Karpas-422 (cell line): ENCODE measurements around the gene NTN3. TPM values are rescaled to one million over a fixed set of nuclear protein-coding genes. Genes with fewer than 3 reads are reported as not detected.
A peak's percentile ranks its signal among the peaks of the same experiment; 100 is the strongest.
"Not testable (repeated sequence)": the region's sequence is repeated elsewhere in the genome, so short reads cannot be mapped to it uniquely, and the experiment has no call there.

Experiments
- DNase-seq: peaks from one replicate; pipeline ENCODE4 v3.0.0-alpha.2; 2015
- H2AFZ ChIP-seq: fragments of 200-600 bp; sonication (generic); 2 replicates; pipeline ENCODE4 v1.6.1; 2014; ENCODE audit warnings: antibody characterized with exemption, low read length, mixed read lengths
- H3K27ac ChIP-seq: fragments of 200-600 bp; sonication (generic); 2 replicates; pipeline ENCODE4 v1.5.1; 2014; ENCODE audit warnings: mild to moderate bottlenecking, low read length, moderate library complexity
- H3K27me3 ChIP-seq: fragments of 200-600 bp; sonication (generic); 2 replicates; pipeline ENCODE4 v1.6.1; 2014; ENCODE audit warnings: low read length, mixed read lengths
- H3K36me3 ChIP-seq: fragments of 200-600 bp; sonication (generic); 2 replicates; pipeline ENCODE4 v1.6.1; 2014; ENCODE audit warnings: low read length, mixed read lengths; ENCODE audit not compliant: insufficient read depth
- H3K4me1 ChIP-seq: fragments of 200-600 bp; sonication (generic); 2 replicates; pipeline ENCODE4 v1.6.1; 2014; ENCODE audit warnings: mild to moderate bottlenecking, low read length, mixed read lengths
- H3K4me2 ChIP-seq: fragments of 200-600 bp; sonication (generic); 2 replicates; pipeline ENCODE4 v1.6.1; 2014; ENCODE audit warnings: low read length, low read depth, mild to moderate bottlenecking; ENCODE audit not compliant: poor library complexity, severe bottlenecking
- H3K4me3 ChIP-seq: fragments of 200-600 bp; sonication (generic); 2 replicates; pipeline ENCODE4 v1.5.1; 2014; ENCODE audit warnings: mild to moderate bottlenecking, antibody characterized with exemption, low read length, mixed read lengths
- H3K79me2 ChIP-seq: fragments of 200-600 bp; sonication (generic); 2 replicates; pipeline ENCODE4 v1.6.1; 2014; ENCODE audit warnings: mild to moderate bottlenecking, low read length, mixed read lengths
- H3K9ac ChIP-seq: fragments of 200-600 bp; sonication (generic); 2 replicates; pipeline ENCODE4 v1.6.0; 2014; ENCODE audit warnings: low read length
- H3K9me2 ChIP-seq: fragments of 200-600 bp; sonication (generic), shearing (Covaris generic); replicated peaks from 2 replicates; pipeline ENCODE4 v1.6.0; 2014; ENCODE audit warnings: mild to moderate bottlenecking, low read length, moderate library complexity; ENCODE audit not compliant: insufficient read depth
- H3K9me3 ChIP-seq: fragments of 300-700, 200-600 bp; sonication (generic); 2 replicates; pipeline ENCODE4 v1.6.1; 2014; ENCODE audit warnings: low read length, mixed read lengths
- H4K20me1 ChIP-seq: fragments of 200-600 bp; sonication (generic); 2 replicates; pipeline ENCODE4 v1.6.1; 2014; ENCODE audit warnings: mild to moderate bottlenecking, antibody characterized with exemption, low read length, low read depth; ENCODE audit not compliant: insufficient read depth
- total RNA-seq: library from RNA; depleted of rRNA; stranded (reverse); fragments of >200 nt; shearing (Covaris generic); gene quantifications from 2 replicates; pipeline ENCODE4 v1.2.3, GENCODE V29; 2014; ENCODE audit warnings: low replicate concordance

The NTN3 gene
- total RNA-seq, 1 experiment from 2014 or later: 0.45 TPM

GRCh38 chr16:2476345-2476720 lies 5.2 kb downstream of the NTN3 start:
- Histone ChIP-seq H3K27ac (no peak overlapping the region), H3K36me3 (no peaks in the 10 kb centered on the region), H3K9ac (0 out of 2 replicates have a peak overlapping the region, but pooled peaks have one; percentile 85), H3K4me2 (peak overlapping the region; percentile 90), H3K27me3 (no peaks in the 10 kb centered on the region), H3K4me3 (peak overlapping the region; percentile 82), H4K20me1 (peaks cover 38% of the 10 kb centered on the region), H3K79me2 (peaks cover 59% of the 10 kb centered on the region), H3K4me1 (peaks cover 44% of the 10 kb centered on the region), H3K9me3 (no peaks in the 10 kb centered on the region), H3K9me2 (no peaks in the 10 kb centered on the region), H2AFZ (no peak overlapping the region)
- DNase-seq: no peak

GRCh38 chr16:2476741-2477140 lies 5.6 kb downstream of the NTN3 start:
- Histone ChIP-seq H3K9ac (no peak overlapping the region), H3K27me3 (no peaks in the 10 kb centered on the region), H3K4me2 (no peak overlapping the region), H3K4me3 (no peak overlapping the region), H3K27ac (no peak overlapping the region), H3K4me1 (peaks cover 40% of the 10 kb centered on the region), H3K9me2 (no peaks in the 10 kb centered on the region), H3K9me3 (no peaks in the 10 kb centered on the region), H3K36me3 (no peaks in the 10 kb centered on the region), H3K79me2 (peaks cover 61% of the 10 kb centered on the region), H2AFZ (no peak overlapping the region), H4K20me1 (peaks cover 38% of the 10 kb centered on the region)
- DNase-seq: no peak

DNA sequence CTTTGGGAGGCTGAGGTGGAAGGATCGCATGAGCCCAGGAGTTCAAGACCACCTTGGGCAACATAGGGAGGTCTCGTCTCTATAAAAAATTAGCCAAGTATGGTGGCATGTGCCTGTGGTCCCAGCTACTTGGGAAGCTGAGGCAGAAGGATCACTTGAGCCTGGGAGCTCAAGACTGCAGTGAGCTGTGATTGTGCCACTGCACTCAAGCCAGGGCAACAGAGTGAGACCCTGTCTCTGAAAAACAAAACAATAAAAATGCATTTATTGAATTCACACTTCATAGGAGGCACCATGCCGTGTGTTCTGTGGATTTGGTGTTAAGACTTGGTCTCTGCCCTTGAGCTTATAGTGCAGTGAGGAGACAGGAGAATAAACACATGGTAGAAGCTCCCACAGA lies 6.2 kb downstream of the NTN3 start:
- no peaks in the 10 kb centered on the region for H3K36me3 ChIP-seq
- H3K4me1 ChIP-seq: peaks cover 34% of the 10 kb centered on the region
- H4K20me1 ChIP-seq: peaks cover 36% of the 10 kb centered on the region
- H2AFZ ChIP-seq: no peak overlapping the region
- no peaks in the 10 kb centered on the region for H3K27me3 ChIP-seq
- no peak overlapping the region for H3K9ac ChIP-seq
- H3K9me3 ChIP-seq: no peaks in the 10 kb centered on the region
- DNase-seq: no peak
- peaks cover 64% of the 10 kb centered on the region for H3K79me2 ChIP-seq
- no peaks in the 10 kb centered on the region for H3K9me2 ChIP-seq
- no peak overlapping the region for H3K4me2 ChIP-seq
- no peak overlapping the region for H3K27ac ChIP-seq
- H3K4me3 ChIP-seq: no peak overlapping the region

DNA sequence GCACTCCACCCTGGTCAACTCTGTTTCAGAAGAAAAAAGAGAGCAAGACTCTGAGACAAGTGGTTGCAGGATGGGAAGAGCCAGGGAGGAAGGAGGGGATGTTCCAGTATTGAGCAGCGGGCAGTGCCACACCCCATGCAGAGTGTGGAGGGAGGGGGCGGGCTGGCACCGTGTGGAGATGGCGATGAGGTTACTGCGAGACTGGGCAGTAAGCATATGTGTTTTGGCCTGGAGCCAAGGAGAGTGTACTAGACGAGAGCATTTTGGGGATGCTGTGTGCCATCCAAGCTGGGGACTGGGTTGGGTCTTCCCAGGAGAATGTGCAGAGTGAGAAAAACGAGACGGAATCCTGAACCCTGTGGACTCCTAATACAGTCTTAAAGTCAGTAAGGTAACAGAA lies 7.2 kb downstream of the NTN3 start:
- Histone ChIP-seq H3K9ac (no peak overlapping the region), H3K27me3 (no peaks in the 10 kb centered on the region), H3K9me2 (no peaks in the 10 kb centered on the region), H4K20me1 (peaks cover 32% of the 10 kb centered on the region), H3K4me2 (no peak overlapping the region), H2AFZ (no peak overlapping the region), H3K79me2 (peaks cover 64% of the 10 kb centered on the region), H3K4me3 (no peak overlapping the region), H3K27ac (no peak overlapping the region), H3K36me3 (no peaks in the 10 kb centered on the region), H3K4me1 (peaks cover 24% of the 10 kb centered on the region), H3K9me3 (no peaks in the 10 kb centered on the region)
- no peak for DNase-seq

DNA sequence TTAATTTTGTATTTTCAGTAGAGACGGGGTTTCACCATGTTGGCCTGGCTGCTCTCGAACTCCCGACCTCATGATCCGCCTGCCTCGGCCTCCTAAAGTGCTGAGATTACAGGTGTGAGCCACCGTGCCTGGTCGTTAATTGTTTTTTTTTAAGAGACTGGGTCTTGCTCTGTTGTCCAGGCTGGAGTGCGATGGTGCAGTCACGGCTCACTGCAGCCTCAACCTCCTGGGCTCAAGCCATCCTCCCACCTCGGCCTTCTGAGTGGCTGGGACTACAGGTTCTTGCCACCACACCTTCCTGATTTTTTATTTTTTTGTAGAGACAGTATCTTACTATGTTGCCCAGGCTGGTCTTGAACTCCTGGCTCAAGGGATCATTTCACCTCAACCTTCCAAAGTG lies 8.9 kb downstream of the NTN3 start:
- not testable (repeated sequence) for H3K9ac ChIP-seq, H3K27me3 ChIP-seq, H3K9me2 ChIP-seq, DNase-seq, H2AFZ ChIP-seq, H3K4me2 ChIP-seq, H3K4me3 ChIP-seq, H3K27ac ChIP-seq, H3K36me3 ChIP-seq, H3K9me3 ChIP-seq
- peaks cover 58% of the 10 kb centered on the region for H3K79me2 ChIP-seq
- peaks cover 12% of the 10 kb centered on the region for H3K4me1 ChIP-seq
- peaks cover 32% of the 10 kb centered on the region for H4K20me1 ChIP-seq

- H3K27ac ChIP-seq: no peak overlapping the region
- no peaks in the 10 kb centered on the region for H3K9me3 ChIP-seq
- no peak overlapping the region for H3K4me2 ChIP-seq
- no peak overlapping the region for H3K4me3 ChIP-seq
- H4K20me1 ChIP-seq: peaks cover 26% of the 10 kb centered on the region
- no peaks in the 10 kb centered on the region for H3K9me2 ChIP-seq
- peaks cover 52% of the 10 kb centered on the region for H3K79me2 ChIP-seq
- H3K4me1 ChIP-seq: peaks cover 6% of the 10 kb centered on the region
- H3K9ac ChIP-seq: no peak overlapping the region
- no peaks in the 10 kb centered on the region for H3K36me3 ChIP-seq
- no peaks in the 10 kb centered on the region for H3K27me3 ChIP-seq
- DNase-seq: no peak
- no peak overlapping the region for H2AFZ ChIP-seq
Measured at GRCh38 chr16:2480948-2481347, 9.9 kb downstream of the NTN3 start.

DNA sequence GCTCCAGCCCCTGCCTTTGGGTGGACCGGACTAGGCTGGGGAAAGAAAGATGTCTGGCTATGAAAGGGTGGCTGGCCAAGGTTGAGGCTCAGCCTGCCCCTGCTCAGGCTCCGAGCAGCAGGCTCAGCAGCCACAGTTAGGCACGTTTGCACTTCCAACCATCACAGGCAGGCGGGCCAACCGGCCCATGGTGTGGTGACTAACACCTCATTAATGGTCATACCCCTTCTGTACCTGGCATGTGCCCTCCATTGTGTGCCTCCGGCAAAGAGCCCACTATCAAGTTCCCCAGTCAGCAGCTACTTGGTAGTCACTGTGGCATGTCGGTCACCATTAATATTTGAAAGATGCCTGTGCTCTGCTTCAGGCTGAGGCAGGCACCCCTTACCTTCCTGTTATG lies 10.6 kb downstream of the NTN3 start:
- no peak overlapping the region for H3K4me3 ChIP-seq
- H3K9me3 ChIP-seq: no peaks in the 10 kb centered on the region
- no peak overlapping the region for H3K4me2 ChIP-seq
- H4K20me1 ChIP-seq: peaks cover 19% of the 10 kb centered on the region
- no peak overlapping the region for H3K9ac ChIP-seq
- peaks cover 5% of the 10 kb centered on the region for H3K4me1 ChIP-seq
- H3K27me3 ChIP-seq: no peaks in the 10 kb centered on the region
- peaks cover 49% of the 10 kb centered on the region for H3K79me2 ChIP-seq
- H3K9me2 ChIP-seq: no peaks in the 10 kb centered on the region
- no peak overlapping the region for H3K27ac ChIP-seq
- DNase-seq: no peak
- H3K36me3 ChIP-seq: no peaks in the 10 kb centered on the region
- H2AFZ ChIP-seq: no peak overlapping the region

DNA sequence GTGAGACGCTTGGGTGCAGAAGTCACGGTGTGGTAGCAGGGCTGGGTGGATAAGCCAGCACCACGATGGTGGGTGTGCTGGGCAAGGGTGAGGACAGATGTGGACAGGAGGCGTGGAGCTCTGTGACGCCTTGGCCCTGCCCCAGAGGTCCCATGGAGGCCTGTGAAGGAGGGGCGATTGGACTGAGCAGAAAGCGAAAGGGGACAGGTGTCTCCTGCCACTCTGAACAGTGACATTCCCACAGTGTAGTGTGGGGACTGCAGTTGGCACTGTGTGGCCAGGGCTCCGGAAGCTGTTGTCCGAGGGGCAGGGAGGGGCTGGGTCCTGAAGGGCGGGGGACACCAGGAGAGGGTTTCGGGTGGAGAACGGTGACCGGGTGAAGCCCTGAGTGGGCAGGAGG lies 11.2 kb downstream of the NTN3 start:
- Histone ChIP-seq H3K36me3 (no peaks in the 10 kb centered on the region), H3K4me2 (no peak overlapping the region), H3K9me2 (no peaks in the 10 kb centered on the region), H3K4me3 (no peak overlapping the region), H3K4me1 (peaks cover 8% of the 10 kb centered on the region), H3K9ac (no peak overlapping the region), H3K9me3 (no peaks in the 10 kb centered on the region), H3K79me2 (peaks cover 49% of the 10 kb centered on the region), H3K27ac (no peak overlapping the region), H3K27me3 (no peaks in the 10 kb centered on the region), H4K20me1 (peaks cover 13% of the 10 kb centered on the region; the same call in 1 of the 2 replicates), H2AFZ (no peak overlapping the region)
- no peak for DNase-seq
